ENCODE data around the gene MILR1. TPM values are rescaled to one million over a fixed set of nuclear protein-coding genes. Genes with fewer than 3 reads are reported as not detected.
A peak's percentile ranks its signal among the peaks of the same experiment; 100 is the strongest.

Gene MILR1
- polyA plus RNA-seq, 1 donor (not counting 4 experiments of a cell fraction or from before 2014, with no cell fraction given) = not detected

GRCh38 chr17:64506576-64507412, 57.9 kb downstream of the MILR1 start, which contains the start of gene CEP95:
Gene CEP95, plus strand, starts transcription at chr17:64506977. Its CDS starts 121 bp downstream, at chr17:64507098.
- no peaks in the 10 kb centered on the region for H3K9me3 ChIP-seq (ENCODE audit: control insufficient read depth, low read depth, low read length)
- H3K79me2 ChIP-seq (ENCODE audit: control insufficient read depth, insufficient read depth, low read length) = peaks cover 78% of the 10 kb centered on the region
- TF ChIP-seq CTCF (optimal IDR thresholded peaks at IDR 0.05 in 1 of 3, IDR thresholded peaks at IDR 0.05 in 1 of 3, conservative IDR thresholded peaks at IDR 0.05 in 1 of 3; ENCODE audit: extremely low read depth in 1 of 3, insufficient read depth in 2 of 3, low read length in 3 of 3) = no peak
- no peak for TF ChIP-seq EZH2 (IDR thresholded peaks at IDR 0.05; ENCODE audit: low read length)
- H3K9ac ChIP-seq (ENCODE audit: control insufficient read depth, extremely low read depth, insufficient read depth, low read length) = peak within 1 kb of the TSS; percentile 100
- peak within 1 kb of the TSS; percentile 75 to 100 (median 95) for H3K4me3 ChIP-seq (ENCODE audit: control insufficient read depth in 2 of 3, extremely low read depth in 1 of 3, insufficient read depth in 2 of 3, low read depth in 1 of 3, low read length in 3 of 3)
- no peaks in the 10 kb centered on the region for H3K27me3 ChIP-seq (ENCODE audit: control insufficient read depth, extremely low read depth, insufficient read depth, low read length)
- H3K4me1 ChIP-seq (ENCODE audit: control insufficient read depth, extremely low read depth, insufficient read depth, low read length) = peaks cover 38% of the 10 kb centered on the region
- no peaks in the 10 kb centered on the region for H3K9me1 ChIP-seq (ENCODE audit: control insufficient read depth, extremely low read depth, insufficient read depth, low read length)
- H3K36me3 ChIP-seq (ENCODE audit: control insufficient read depth in 2 of 2, extremely low read depth in 1 of 2, insufficient read depth in 2 of 2, low read length in 2 of 2) = peaks cover 11 to 52% of the 10 kb centered on the region in 2 experiments
- peak within 1 kb of the TSS; percentile 99 for H3K27ac ChIP-seq (ENCODE audit: control insufficient read depth, insufficient read depth, low read length)
- peak within 1 kb of the TSS; percentile 87 for H3K4me2 ChIP-seq (ENCODE audit: control insufficient read depth, extremely low read depth, insufficient read depth, low read depth, low read length)
- peak; percentile 65 for DNase-seq (ENCODE audit: low read depth, low spot score)
- peak within 1 kb of the TSS; percentile 68 for H2AFZ ChIP-seq (ENCODE audit: control insufficient read depth, low read length)
- H4K20me1 ChIP-seq (ENCODE audit: control insufficient read depth, extremely low read depth, insufficient read depth, low read length) = peaks cover 31% of the 10 kb centered on the region
- dilution Hi-C loops (cut with MboI; ENCODE audit: extremely low pct_ligation_motif_present, low sequenced_read_pairs) = no loop called here
- FAIRE-seq = no peak

GRCh38 chr17:64507413-64507782, 58.5 kb downstream of the MILR1 start:
- Histone ChIP-seq H3K36me3 (ENCODE audit: control insufficient read depth in 2 of 2, extremely low read depth in 1 of 2, insufficient read depth in 2 of 2, low read length in 2 of 2) (peaks cover 11 to 50% of the 10 kb centered on the region in 2 experiments), H3K4me2 (ENCODE audit: control insufficient read depth, extremely low read depth, insufficient read depth, low read depth, low read length) (peak overlapping the region; percentile 87), H3K4me1 (ENCODE audit: control insufficient read depth, extremely low read depth, insufficient read depth, low read length) (peaks cover 32% of the 10 kb centered on the region), H2AFZ (ENCODE audit: control insufficient read depth, low read length) (peak overlapping the region; percentile 68), H3K9me1 (ENCODE audit: control insufficient read depth, extremely low read depth, insufficient read depth, low read length) (no peaks in the 10 kb centered on the region), H3K9ac (ENCODE audit: control insufficient read depth, extremely low read depth, insufficient read depth, low read length) (peak overlapping the region; percentile 100), H3K79me2 (ENCODE audit: control insufficient read depth, insufficient read depth, low read length) (peaks cover 74% of the 10 kb centered on the region), H3K4me3 (ENCODE audit: control insufficient read depth in 2 of 3, extremely low read depth in 1 of 3, insufficient read depth in 2 of 3, low read depth in 1 of 3, low read length in 3 of 3) (peak overlapping the region; percentile 75 to 100 (median 81)), H3K27ac (ENCODE audit: control insufficient read depth, insufficient read depth, low read length) (peak overlapping the region; percentile 99), H4K20me1 (ENCODE audit: control insufficient read depth, extremely low read depth, insufficient read depth, low read length) (peaks cover 29% of the 10 kb centered on the region), H3K27me3 (ENCODE audit: control insufficient read depth, extremely low read depth, insufficient read depth, low read length) (no peaks in the 10 kb centered on the region), H3K9me3 (ENCODE audit: control insufficient read depth, low read depth, low read length) (no peaks in the 10 kb centered on the region)
- DNase-seq (ENCODE audit: low read depth, low spot score) (no peak), FAIRE-seq (no peak)
- dilution Hi-C loops (cut with MboI; ENCODE audit: extremely low pct_ligation_motif_present, low sequenced_read_pairs) = no loop called here
- TF ChIP-seq EZH2 (IDR thresholded peaks at IDR 0.05; ENCODE audit: low read length) (no peak), CTCF (optimal IDR thresholded peaks at IDR 0.05 in 1 of 3, IDR thresholded peaks at IDR 0.05 in 1 of 3, conservative IDR thresholded peaks at IDR 0.05 in 1 of 3; ENCODE audit: extremely low read depth in 1 of 3, insufficient read depth in 2 of 3, low read length in 3 of 3) (peak; percentile 33 to 54 (median 39))
